OCI-LY3 (cell line): ENCODE measurements around the gene ADARB1.

Experiments
- CTCF ChIP-seq: fragments of 200-600, 300-600 bp; sonication (generic); IDR thresholded peaks from 2 replicates; pipeline ENCODE4 v1.5.1; 2014; ENCODE audit warnings: antibody characterized with exemption, low read length, low read depth
- EZH2phosphoT487 ChIP-seq: fragments of 200-600 bp; shearing (Covaris generic); IDR thresholded peaks from 2 replicates; pipeline ENCODE4 v1.6.1; 2018; ENCODE audit warnings: antibody characterized with exemption, mixed run types, low read depth

GRCh38 chr21:45090966-45091365 is 16.6 kb downstream of the ADARB1 start:
- TF ChIP-seq CTCF (no peak), EZH2phosphoT487 (no peak)
